ENCODE results near the gene RRBP1. TPM values are rescaled to one million over a fixed set of nuclear protein-coding genes. Genes with fewer than 3 reads are reported as not detected.

RRBP1 gene
- total and polyA plus RNA-seq, 2 donors (not counting 3 experiments of a cell fraction or from before 2014, with no cell fraction given) = 50.3 to 236 TPM

DNA sequence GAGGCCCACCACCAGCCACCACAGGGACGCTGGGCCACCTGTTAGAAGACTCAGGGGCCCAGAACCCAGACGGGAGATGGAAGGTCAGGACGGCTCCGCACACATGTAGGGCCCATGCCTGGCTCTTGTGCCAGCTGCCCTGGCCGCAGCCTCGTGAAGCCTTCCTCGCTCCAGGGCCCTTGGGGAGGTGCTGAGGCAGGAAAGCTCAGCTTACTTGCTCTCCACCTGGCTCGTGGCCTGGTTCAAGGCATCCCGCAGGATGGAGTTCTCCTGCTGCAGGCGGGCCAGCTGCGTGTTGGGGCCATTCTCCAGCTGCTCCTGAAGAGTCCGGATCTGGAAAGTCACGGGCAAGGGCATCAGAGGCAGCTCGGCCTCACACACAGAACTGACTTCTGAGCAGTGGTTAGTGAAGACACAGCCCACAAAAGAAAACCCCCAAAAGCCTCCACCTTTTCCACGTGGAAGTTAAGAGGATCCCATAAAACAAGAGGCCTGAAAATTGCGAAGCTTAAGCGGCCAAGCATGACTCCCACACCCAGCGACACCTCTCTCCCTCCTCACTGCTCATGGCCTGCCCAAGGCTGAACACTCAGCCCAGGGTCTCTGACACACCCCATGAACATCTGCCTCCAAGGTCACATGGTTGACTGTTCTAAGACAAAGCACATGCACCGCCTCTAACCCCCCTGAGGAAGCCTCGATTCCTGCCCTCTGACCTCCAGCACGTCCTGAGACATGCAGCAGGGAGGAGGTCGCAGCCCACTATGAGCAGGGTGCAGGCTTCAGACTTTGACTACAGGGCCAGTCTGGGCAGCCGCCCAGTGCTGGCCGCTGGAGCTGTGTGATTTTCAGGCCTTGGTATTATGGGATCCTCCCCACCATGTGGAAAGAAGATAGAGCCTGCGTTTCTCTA lies 46.5 kb downstream of the RRBP1 start:
- no peak overlapping the region for H3K4me2 ChIP-seq (ENCODE audit: insufficient read depth, low read length)
- no peaks in the 10 kb centered on the region for H3K79me2 ChIP-seq (ENCODE audit: control insufficient read depth, insufficient read depth, low read length)
- H3K9me3 ChIP-seq (replicated peaks; ENCODE audit: control insufficient read depth, insufficient read depth, low read length) = no peaks in the 10 kb centered on the region
- no peaks in the 10 kb centered on the region for H3K9me1 ChIP-seq (replicated peaks; ENCODE audit: control insufficient read depth, extremely low read depth, insufficient read depth, low read length)
- no peak overlapping the region for H3K27ac ChIP-seq (ENCODE audit: insufficient read depth, low read depth, low read length)
- H3K9ac ChIP-seq (replicated peaks; ENCODE audit: extremely low read depth, insufficient read depth, low read length) = no peak overlapping the region
- H3K36me3 ChIP-seq (ENCODE audit: control insufficient read depth in 2 of 2, extremely low read depth in 1 of 2, insufficient read depth in 2 of 2, low read length in 2 of 2) = peaks cover 25 to 89% of the 10 kb centered on the region in 2 experiments
- DNase-seq (ENCODE audit: low read depth, low spot score) = no peak
- no TSS peak for BruUV-seq (replicated peaks)
- no peak overlapping the region for H3K4me3 ChIP-seq (replicated peaks in 1 of 3; ENCODE audit: insufficient read depth in 1 of 3, low read depth in 1 of 3, low read length in 3 of 3)
- no peaks in the 10 kb centered on the region for H4K20me1 ChIP-seq (replicated peaks; ENCODE audit: control insufficient read depth, extremely low read depth, insufficient read depth, low read length)
- TF ChIP-seq GATA2 (IDR thresholded peaks at IDR 0.05; ENCODE audit: insufficient read depth, insufficient read length, low read depth, low read length) (no peak), POLR2A (IDR thresholded peaks at IDR 0.05; ENCODE audit: low read depth, low read length) (no peak), EZH2 (IDR thresholded peaks at IDR 0.05; ENCODE audit: borderline replicate concordance, low read depth, low read length, severe bottlenecking) (no peak), MYC (IDR thresholded peaks at IDR 0.05; ENCODE audit: low read depth, low read length) (no peak), JUN (IDR thresholded peaks at IDR 0.05; ENCODE audit: borderline replicate concordance, insufficient read depth, insufficient read length, low read depth) (no peak), FOS (IDR thresholded peaks at IDR 0.05; ENCODE audit: borderline replicate concordance, insufficient read depth, low read length) (no peak), POLR2AphosphoS5 (IDR thresholded peaks at IDR 0.05; ENCODE audit: insufficient read depth, low read depth, low read length) (no peak)
- TF ChIP-seq, protein P1, sequence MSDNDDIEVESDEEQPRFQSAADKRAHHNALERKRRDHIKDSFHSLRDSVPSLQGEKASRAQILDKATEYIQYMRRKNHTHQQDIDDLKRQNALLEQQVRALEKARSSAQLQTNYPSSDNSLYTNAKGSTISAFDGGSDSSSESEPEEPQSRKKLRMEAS (IDR thresholded peaks at IDR 0.05; ENCODE audit: insufficient read depth, insufficient read length) = no peak
- TF ChIP-seq, protein P2, sequence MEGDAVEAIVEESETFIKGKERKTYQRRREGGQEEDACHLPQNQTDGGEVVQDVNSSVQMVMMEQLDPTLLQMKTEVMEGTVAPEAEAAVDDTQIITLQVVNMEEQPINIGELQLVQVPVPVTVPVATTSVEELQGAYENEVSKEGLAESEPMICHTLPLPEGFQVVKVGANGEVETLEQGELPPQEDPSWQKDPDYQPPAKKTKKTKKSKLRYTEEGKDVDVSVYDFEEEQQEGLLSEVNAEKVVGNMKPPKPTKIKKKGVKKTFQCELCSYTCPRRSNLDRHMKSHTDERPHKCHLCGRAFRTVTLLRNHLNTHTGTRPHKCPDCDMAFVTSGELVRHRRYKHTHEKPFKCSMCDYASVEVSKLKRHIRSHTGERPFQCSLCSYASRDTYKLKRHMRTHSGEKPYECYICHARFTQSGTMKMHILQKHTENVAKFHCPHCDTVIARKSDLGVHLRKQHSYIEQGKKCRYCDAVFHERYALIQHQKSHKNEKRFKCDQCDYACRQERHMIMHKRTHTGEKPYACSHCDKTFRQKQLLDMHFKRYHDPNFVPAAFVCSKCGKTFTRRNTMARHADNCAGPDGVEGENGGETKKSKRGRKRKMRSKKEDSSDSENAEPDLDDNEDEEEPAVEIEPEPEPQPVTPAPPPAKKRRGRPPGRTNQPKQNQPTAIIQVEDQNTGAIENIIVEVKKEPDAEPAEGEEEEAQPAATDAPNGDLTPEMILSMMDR (IDR thresholded peaks at IDR 0.05; ENCODE audit: extremely low read depth in 1 of 2, insufficient read depth in 1 of 2, low read depth in 1 of 2, low read length in 2 of 2) = no peak
- FAIRE-seq = no peak
- no peaks in the 10 kb centered on the region for H3K4me1 ChIP-seq (ENCODE audit: control insufficient read depth, extremely low read depth, insufficient read depth, low read length)
- no peaks in the 10 kb centered on the region for H3K27me3 ChIP-seq (ENCODE audit: control insufficient read depth in 2 of 2, insufficient read depth in 2 of 2, low read length in 2 of 2)
- dilution Hi-C loops (cut with MboI; ENCODE audit: extremely low pct_ligation_motif_present, low sequenced_read_pairs) (no loop called here), intact Hi-C loops (cut with micrococcal nuclease) (no loop called here)
- ChIA-PET POLR2A (no interaction called here), CTCF (interaction anchor here (0.8 to 1.6 kb wide), 3 partner anchors 99 to 130 kb away, joined by 3 to 4 read pairs (median 3); no protein-coding TSS in a partner anchor)
- no peak overlapping the region for H2AFZ ChIP-seq (ENCODE audit: low read depth, low read length)
